ENCODE data around the gene MROH2A. TPM values are rescaled to one million over a fixed set of nuclear protein-coding genes. Genes with fewer than 3 reads are reported as not detected.
A peak's percentile ranks its signal among the peaks of the same experiment; 100 is the strongest.
"Not testable (repeated sequence)": the region's sequence is repeated elsewhere in the genome, so short reads cannot be mapped to it uniquely, and the experiment has no call there.

Gene MROH2A
- total RNA-seq, 2 experiments from 2014 or later: not detected

- DNase-seq: no peak
- Mint-ChIP-seq H3K27me3 (peaks cover 22% of the 10 kb centered on the region), H3K27ac (no peak overlapping the region), H3K36me3 (peaks cover 30% of the 10 kb centered on the region), H3K4me1 (peaks cover 20% of the 10 kb centered on the region), H3K9me3 (no peaks in the 10 kb centered on the region), H3K4me3 (peak overlapping the region; percentile 94)
Observed at GRCh38 chr2:233855345-233855744, 77.2 kb downstream of the MROH2A start.

- Mint-ChIP-seq H3K36me3 (peaks cover 30% of the 10 kb centered on the region), H3K27ac (no peak overlapping the region), H3K27me3 (peaks cover 22% of the 10 kb centered on the region), H3K9me3 (no peaks in the 10 kb centered on the region), H3K4me1 (peaks cover 20% of the 10 kb centered on the region), H3K4me3 (no peak overlapping the region)
- no peak for DNase-seq
Observed at GRCh38 chr2:233856184-233856583, 78.1 kb downstream of the MROH2A start.

GRCh38 chr2:233857511-233858141 is 79.5 kb downstream of the MROH2A start:
- Mint-ChIP-seq H3K4me3 (no peak overlapping the region), H3K36me3 (peaks cover 22% of the 10 kb centered on the region), H3K9me3 (no peaks in the 10 kb centered on the region), H3K4me1 (peaks cover 16% of the 10 kb centered on the region), H3K27ac (no peak overlapping the region), H3K27me3 (peaks cover 15% of the 10 kb centered on the region)
- DNase-seq: peak; percentile 51

GRCh38 chr2:233858331-233858730 is 80.2 kb downstream of the MROH2A start:
- Mint-ChIP-seq H3K27me3 (peaks cover 10% of the 10 kb centered on the region), H3K36me3 (peaks cover 16% of the 10 kb centered on the region), H3K4me3 (no peak overlapping the region), H3K27ac (no peak overlapping the region), H3K9me3 (no peaks in the 10 kb centered on the region), H3K4me1 (peaks cover 12% of the 10 kb centered on the region)
- no peak for DNase-seq

GRCh38 chr2:233862261-233862768 is 84.2 kb downstream of the MROH2A start:
- H3K4me1 Mint-ChIP-seq: peaks cover 13% of the 10 kb centered on the region
- H3K27me3 Mint-ChIP-seq: no peaks in the 10 kb centered on the region
- H3K4me3 Mint-ChIP-seq: no peak overlapping the region
- no peak for DNase-seq
- peaks cover 26% of the 10 kb centered on the region for H3K36me3 Mint-ChIP-seq
- no peak overlapping the region for H3K27ac Mint-ChIP-seq
- peaks cover 9% of the 10 kb centered on the region for H3K9me3 Mint-ChIP-seq

GRCh38 chr2:233865838-233866237 is 87.7 kb downstream of the MROH2A start:
- no peak for DNase-seq
- Mint-ChIP-seq H3K9me3 (peaks cover 17% of the 10 kb centered on the region), H3K27ac (no peak overlapping the region), H3K36me3 (peaks cover 33% of the 10 kb centered on the region), H3K27me3 (peaks cover 8% of the 10 kb centered on the region), H3K4me3 (no peak overlapping the region), H3K4me1 (peaks cover 8% of the 10 kb centered on the region)

GRCh38 chr2:233866479-233866878 is 88.3 kb downstream of the MROH2A start:
- H3K4me3 Mint-ChIP-seq: no peak overlapping the region

GRCh38 chr2:233867993-233868532 is 89.9 kb downstream of the MROH2A start, which contains the start of gene MSL3B:
TSS of gene MSL3B (minus strand) at chr2:233868386.
- peaks cover 17% of the 10 kb centered on the region for H3K9me3 Mint-ChIP-seq
- H3K36me3 Mint-ChIP-seq: peaks cover 29% of the 10 kb centered on the region
- H3K4me3 Mint-ChIP-seq: peak within 1 kb of the TSS; percentile 91
- peaks cover 8% of the 10 kb centered on the region for H3K4me1 Mint-ChIP-seq
- peak; percentile 74 for DNase-seq
- peak within 1 kb of the TSS; percentile 90 for H3K27ac Mint-ChIP-seq
- H3K27me3 Mint-ChIP-seq: peaks cover 25% of the 10 kb centered on the region

More at GRCh38 chr2:233866479-233866878, 88.3 kb downstream of the MROH2A start:
- Mint-ChIP-seq H3K36me3 (peaks cover 33% of the 10 kb centered on the region), H3K9me3 (peaks cover 17% of the 10 kb centered on the region), H3K27ac (no peak overlapping the region), H3K4me1 (peaks cover 8% of the 10 kb centered on the region), H3K27me3 (peaks cover 14% of the 10 kb centered on the region)
- DNase-seq: no peak

- no peak overlapping the region for H3K4me3 Mint-ChIP-seq
- no peak for DNase-seq
- H3K36me3 Mint-ChIP-seq: peaks cover 16% of the 10 kb centered on the region
- H3K4me1 Mint-ChIP-seq: no peaks in the 10 kb centered on the region
- peaks cover 49% of the 10 kb centered on the region for H3K27me3 Mint-ChIP-seq
- no peak overlapping the region for H3K27ac Mint-ChIP-seq
- peaks cover 14% of the 10 kb centered on the region for H3K9me3 Mint-ChIP-seq
Observed at GRCh38 chr2:233871432-233871831, 93.3 kb downstream of the MROH2A start.

- Mint-ChIP-seq H3K27me3 (peaks cover 51% of the 10 kb centered on the region), H3K9me3 (peaks cover 12% of the 10 kb centered on the region)
- H3K27ac Mint-ChIP-seq, H3K4me3 Mint-ChIP-seq, H3K36me3 Mint-ChIP-seq, H3K4me1 Mint-ChIP-seq, DNase-seq: not testable (repeated sequence)
Observed at GRCh38 chr2:233872125-233872524, 94.0 kb downstream of the MROH2A start.

- no peaks in the 10 kb centered on the region for H3K4me1 Mint-ChIP-seq
- H3K4me3 Mint-ChIP-seq: no peak overlapping the region
- H3K27me3 Mint-ChIP-seq: peaks cover 25% of the 10 kb centered on the region
- no peak overlapping the region for H3K27ac Mint-ChIP-seq
- DNase-seq: no peak
- H3K9me3 Mint-ChIP-seq: peaks cover 23% of the 10 kb centered on the region
- peaks cover 5% of the 10 kb centered on the region for H3K36me3 Mint-ChIP-seq
Observed at GRCh38 chr2:233882353-233882752, 104.2 kb downstream of the MROH2A start.

Other genes with a start within 250 kb of the MROH2A start
- 10 to 100 TPM; 16.0 to 17.7 TPM for gene USP40, start 211.5 kb upstream of the MROH2A start, total RNA-seq
- not detected for gene UGT1A8, start 160.7 kb upstream of the MROH2A start, total RNA-seq
- gene UGT1A10, start 141.9 kb upstream of the MROH2A start, total RNA-seq: not detected
- not detected for gene UGT1A9, start 106.4 kb upstream of the MROH2A start, total RNA-seq
- not detected for gene UGT1A7, start 96.4 kb upstream of the MROH2A start, total RNA-seq
- gene UGT1A6, start 85.4 kb upstream of the MROH2A start, total RNA-seq: not detected
- not detected for gene UGT1A5, start 65.4 kb upstream of the MROH2A start, total RNA-seq
- gene UGT1A4, start 59.6 kb upstream of the MROH2A start, total RNA-seq: not detected
- gene UGT1A3, start 49.3 kb upstream of the MROH2A start, total RNA-seq: not detected
- not detected for gene UGT1A1, start 18.1 kb upstream of the MROH2A start, total RNA-seq
- gene HJURP, start 76.2 kb downstream of the MROH2A start, total RNA-seq: 10 to 100 TPM; 68.4 to 78.1 TPM
- gene TRPM8, start 139.0 kb downstream of the MROH2A start, total RNA-seq: not detected